Lung (tissue), 12 donors: ENCODE results near the gene PCGF2. TPM values are rescaled to one million over a fixed set of nuclear protein-coding genes. Genes with fewer than 3 reads are reported as not detected.

Experiments
- ATAC-seq: fragments of 200-7000 bp; cut with Tn5 transposase; one replicate; pipeline ENCODE4 v1.9.1; 2020; ENCODE audit warnings: moderate number of reproducible peaks; ENCODE audit not compliant: insufficient read depth, low FRiP score
- DNase-seq, 3 donors: peaks; one replicate each; pipeline ENCODE4 v3.0.0-alpha.2; 2013 to 2017
- H3K27ac ChIP-seq, 2 donors: one replicate each; pipeline ENCODE4 v1.5.1; 2013; ENCODE audit warnings: mild to moderate bottlenecking in 2 of 2, moderate library complexity in 2 of 2, control low read depth in 1 of 2, inconsistent platforms in 1 of 2, low read depth in 1 of 2, low read length in 1 of 2
- H3K27me3 ChIP-seq, 3 donors: one replicate each; pipeline ENCODE4 v1.5.1; 2013; ENCODE audit warnings: low read length in 2 of 3; ENCODE audit not compliant: control insufficient read depth in 3 of 3, insufficient read depth in 3 of 3
- H3K36me3 ChIP-seq, 4 donors: one replicate each; pipeline ENCODE4 v1.5.1; 2013; ENCODE audit warnings: low read length in 4 of 4, mild to moderate bottlenecking in 1 of 4, moderate library complexity in 1 of 4; ENCODE audit not compliant: control insufficient read depth in 4 of 4, insufficient read depth in 4 of 4
- H3K4me1 ChIP-seq, 5 donors: one replicate each; pipeline ENCODE4 v1.5.1; 2013; ENCODE audit warnings: low read length in 5 of 5, mild to moderate bottlenecking in 2 of 5, moderate library complexity in 1 of 5; ENCODE audit not compliant: control insufficient read depth in 5 of 5, insufficient read depth in 5 of 5
- H3K4me3 ChIP-seq: one replicate; pipeline ENCODE4 v1.5.1; 2013; ENCODE audit warnings: mild to moderate bottlenecking, control low read depth, moderate library complexity
- H3K9ac ChIP-seq, 2 donors: one replicate each; pipeline ENCODE4 v1.5.1; 2013; ENCODE audit warnings: low read length in 2 of 2, control low read depth in 1 of 2; ENCODE audit not compliant: insufficient read depth in 1 of 2
- H3K9me3 ChIP-seq, 4 donors: one replicate each; pipeline ENCODE4 v1.5.1; 2013; ENCODE audit warnings: low read length in 3 of 4, mild to moderate bottlenecking in 1 of 4, moderate library complexity in 1 of 4; ENCODE audit not compliant: control insufficient read depth in 4 of 4, insufficient read depth in 3 of 4
- WGBS, 2 donors: extraction: QIAGEN DNeasy Blood & Tissue Kit; methylation state at CpG; one replicate each; pipeline ENCODE4 v1.1.7; 2013; 5-methylcytosine and 5-hydroxymethylcytosine counted together
- polyA plus RNA-seq, 2 donors: library from polyadenylated mRNA; stranded (reverse); fragments of 200-250 nt; gene quantifications; one replicate each; pipeline ENCODE4 v1.2.1, GENCODE V29; 2013
- total RNA-seq, 2 donors: library from RNA; depleted of rRNA in 1 of 2; stranded (reverse); fragments of >200 nt in 1 of 2; gene quantifications; one replicate each; pipeline ENCODE4 v1.2.1, GENCODE V29; 2014 to 2021
- TF ChIP-seq, protein P1 (sequence below): IDR thresholded peaks from 2 replicates; pipeline ENCODE4 v1.5.1; 2012; ENCODE audit warnings: mild to moderate bottlenecking; ENCODE audit errors: control extremely low read depth, extremely low read depth
- donor health status: control.
- donor health status: control.
- donor health status: Bipolar disorder and iron deficiency.
- donor health status: healthy.
- donor health status: DM: yes; HTN: yes; CAD: no.

The PCGF2 gene
- total and polyA plus RNA-seq, 4 donors = 17.1 to 61.4 (median 36.2) TPM

DNA sequence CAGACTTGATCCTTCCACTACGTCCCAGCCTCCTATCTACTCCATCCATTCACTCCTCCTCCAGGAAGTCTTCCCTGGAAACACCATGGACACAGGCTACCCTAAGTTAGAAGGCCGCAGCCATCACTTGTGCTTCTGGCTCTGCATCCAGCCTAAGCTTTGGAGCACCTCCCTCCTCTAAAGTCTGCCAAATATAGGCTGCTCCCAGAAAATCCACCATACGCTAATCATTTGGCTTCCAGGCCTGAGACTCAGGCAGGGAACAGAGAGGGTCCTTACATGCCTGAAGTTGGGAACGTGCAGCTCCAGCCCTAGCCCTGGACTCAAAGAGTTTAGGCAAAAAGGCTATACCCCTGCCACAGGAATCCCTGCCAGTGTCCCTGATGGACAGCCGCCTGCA is 6.7 kb downstream of the PCGF2 start:
- H3K9ac ChIP-seq = peak overlapping the region; percentile 7 to 74

DNA sequence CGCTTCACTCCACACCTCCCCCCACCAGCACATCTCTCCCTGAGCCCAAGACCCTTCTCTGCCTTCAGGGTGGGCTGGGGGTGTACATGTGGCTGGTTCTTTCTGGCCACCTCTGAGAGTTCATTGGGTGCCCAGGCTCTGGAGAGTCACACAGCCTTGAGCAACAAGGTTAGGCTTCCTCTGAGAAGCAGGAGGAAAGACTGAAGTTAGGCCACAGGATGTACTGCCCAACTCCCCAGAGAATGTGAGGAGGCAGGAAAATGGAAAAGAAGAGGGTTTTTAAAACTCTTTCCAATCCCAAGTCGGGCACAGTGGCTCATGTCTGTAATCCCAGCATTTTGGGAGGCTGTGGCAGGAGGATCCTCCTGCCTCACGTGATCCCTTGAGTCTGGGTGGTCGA is 7.3 kb downstream of the PCGF2 start:
- Histone ChIP-seq H3K27ac (peak overlapping the region in 1 of 2 donors; percentile 37), H3K4me3 (no peak overlapping the region)
- no peak for ATAC-seq

More for the DNA sequence above, 6.7 kb downstream of the PCGF2 start:
- TF ChIP-seq, protein P1, sequence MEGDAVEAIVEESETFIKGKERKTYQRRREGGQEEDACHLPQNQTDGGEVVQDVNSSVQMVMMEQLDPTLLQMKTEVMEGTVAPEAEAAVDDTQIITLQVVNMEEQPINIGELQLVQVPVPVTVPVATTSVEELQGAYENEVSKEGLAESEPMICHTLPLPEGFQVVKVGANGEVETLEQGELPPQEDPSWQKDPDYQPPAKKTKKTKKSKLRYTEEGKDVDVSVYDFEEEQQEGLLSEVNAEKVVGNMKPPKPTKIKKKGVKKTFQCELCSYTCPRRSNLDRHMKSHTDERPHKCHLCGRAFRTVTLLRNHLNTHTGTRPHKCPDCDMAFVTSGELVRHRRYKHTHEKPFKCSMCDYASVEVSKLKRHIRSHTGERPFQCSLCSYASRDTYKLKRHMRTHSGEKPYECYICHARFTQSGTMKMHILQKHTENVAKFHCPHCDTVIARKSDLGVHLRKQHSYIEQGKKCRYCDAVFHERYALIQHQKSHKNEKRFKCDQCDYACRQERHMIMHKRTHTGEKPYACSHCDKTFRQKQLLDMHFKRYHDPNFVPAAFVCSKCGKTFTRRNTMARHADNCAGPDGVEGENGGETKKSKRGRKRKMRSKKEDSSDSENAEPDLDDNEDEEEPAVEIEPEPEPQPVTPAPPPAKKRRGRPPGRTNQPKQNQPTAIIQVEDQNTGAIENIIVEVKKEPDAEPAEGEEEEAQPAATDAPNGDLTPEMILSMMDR = no peak
- H3K36me3 ChIP-seq = peaks cover 0 to 29% (median 19%) of the 10 kb centered on the region in 4 donors
- no peak overlapping the region for H3K4me3 ChIP-seq
- DNase-seq (peak in 1 of 3 donors; percentile 35), ATAC-seq (no peak)
- H3K9me3 ChIP-seq = no peaks in the 10 kb centered on the region
- H3K27me3 ChIP-seq = no peaks in the 10 kb centered on the region
- H3K4me1 ChIP-seq = peaks cover 9 to 52% (median 28%) of the 10 kb centered on the region in 5 donors
- 73 to 91% methylated on average over 5 of the region's 5 CpGs for WGBS, 2 donors
- peak overlapping the region; percentile 46 to 95 for H3K27ac ChIP-seq

DNA sequence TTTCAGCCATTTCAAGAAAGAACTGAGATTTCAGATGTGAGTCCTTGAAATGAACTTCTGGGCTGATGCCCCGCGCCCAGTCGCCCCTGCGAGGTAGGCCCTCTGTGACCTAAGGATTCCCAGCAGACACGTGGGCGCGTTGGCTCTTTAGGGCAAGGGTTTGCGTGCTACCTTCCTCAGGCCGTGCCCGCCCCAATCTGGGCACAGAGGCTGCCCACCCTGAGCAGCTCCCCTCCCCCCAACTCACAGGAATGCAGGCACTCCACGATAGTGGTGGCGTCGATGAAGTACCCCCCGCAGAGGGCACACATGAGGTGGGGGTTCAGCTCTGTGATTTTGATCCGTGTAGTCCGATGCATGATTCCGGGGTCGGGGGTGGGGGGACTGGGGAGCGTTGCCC is 8.1 kb downstream of the PCGF2 start:
- peak in 1 of 3 donors; percentile 11 for DNase-seq
- Histone ChIP-seq H3K9me3 (no peaks in the 10 kb centered on the region), H3K27me3 (no peaks in the 10 kb centered on the region), H3K27ac (no peak overlapping the region), H3K4me3 (no peak overlapping the region), H3K36me3 (peaks cover 0 to 29% (median 25%) of the 10 kb centered on the region in 4 donors), H3K4me1 (peaks cover 9 to 47% (median 22%) of the 10 kb centered on the region in 5 donors), H3K9ac (no peak overlapping the region)
- 88 to 89% methylated on average over 19 of the region's 19 CpGs for WGBS, 2 donors
- no peak for ATAC-seq
- TF ChIP-seq, protein P1 = no peak

More for the DNA sequence above, 7.3 kb downstream of the PCGF2 start:
- Histone ChIP-seq H3K27me3 (no peaks in the 10 kb centered on the region), H3K36me3 (peaks cover 0 to 29% (median 22%) of the 10 kb centered on the region in 4 donors), H3K4me1 (peaks cover 9 to 49% (median 22%) of the 10 kb centered on the region in 5 donors), H3K9me3 (no peaks in the 10 kb centered on the region), H3K9ac (peak overlapping the region in 1 of 2 donors; percentile 7)
- WGBS, 2 donors = 78 to 87% methylated on average over 4 of the region's 4 CpGs
- TF ChIP-seq, protein P1 = no peak
- no peak for DNase-seq

DNA sequence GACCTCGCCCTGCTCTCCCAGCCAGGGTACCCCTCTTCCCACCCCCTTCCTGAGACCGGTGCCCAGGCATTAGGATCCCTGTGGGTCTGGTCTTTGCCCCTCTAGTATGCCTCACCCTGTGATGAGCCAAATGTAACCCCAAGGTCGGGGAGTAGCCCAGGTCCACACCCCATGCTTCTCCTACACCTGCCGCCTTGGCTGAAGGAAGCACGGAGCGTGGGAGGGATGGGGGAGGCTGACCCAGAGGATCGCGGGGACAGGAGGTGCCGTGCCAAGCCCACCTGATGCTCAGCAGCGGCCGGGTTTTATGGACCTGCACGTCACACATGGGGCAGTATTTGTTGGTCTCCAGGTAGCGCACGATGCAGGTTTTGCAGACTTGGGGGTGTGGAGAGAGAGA is 8.8 kb downstream of the PCGF2 start:
- 84 to 90% methylated on average over 14 of the region's 14 CpGs for WGBS, 2 donors
- no peak overlapping the region for H3K4me3 ChIP-seq
- no peaks in the 10 kb centered on the region for H3K9me3 ChIP-seq
- H3K27me3 ChIP-seq = no peaks in the 10 kb centered on the region
- TF ChIP-seq, protein P1 = no peak
- H3K36me3 ChIP-seq = peaks cover 0 to 30% (median 28%) of the 10 kb centered on the region in 4 donors
- peaks cover 9 to 51% (median 22%) of the 10 kb centered on the region in 5 donors for H3K4me1 ChIP-seq
- H3K9ac ChIP-seq = no peak overlapping the region
- no peak overlapping the region for H3K27ac ChIP-seq
- DNase-seq (no peak), ATAC-seq (no peak)
